SK-N-MC (cell line): Measurements from ENCODE around the gene CDH9.

Experiments used
- EZH2 ChIP-seq: fragments of 200-600 bp; sonication (generic); IDR thresholded peaks from one replicate; pipeline ENCODE4 v1.6.1; 2017; ENCODE audit warnings: antibody characterized with exemption
- POLR2AphosphoS5 ChIP-seq: IDR thresholded peaks from 2 replicates; pipeline ENCODE4 v1.6.1; 2012; ENCODE audit warnings: mild to moderate bottlenecking, low read depth, low read length, borderline replicate concordance

- no peak for TF ChIP-seq POLR2AphosphoS5
- TF ChIP-seq EZH2 = no peak
These were observed 3.8 kb downstream of the CDH9 start for GRCh38 chr5:27034565-27034964.
